CD1c-positive myeloid dendritic cell (primary cell): ENCODE data around the gene PATZ1.
"Not testable (repeated sequence)": the region's sequence is repeated elsewhere in the genome, so short reads cannot be mapped to it uniquely, and the experiment has no call there.

Experiments
- DNase-seq: peaks from one replicate; pipeline ENCODE4 v3.0.0-alpha.2; 2016; ENCODE audit errors: extremely low spot score

PATZ1 gene

GRCh38 chr22:31343235-31344191, 2.6 kb downstream of the PATZ1 start:
- DNase-seq: peak; percentile 16

GRCh38 chr22:31342389-31343140, 3.6 kb downstream of the PATZ1 start:
- DNase-seq: no peak

GRCh38 chr22:31341386-31342088, 4.6 kb downstream of the PATZ1 start:
- DNase-seq: no peak

GRCh38 chr22:31340765-31341247, 5.3 kb downstream of the PATZ1 start:
- DNase-seq: peak; percentile 45

GRCh38 chr22:31340360-31340759, 5.8 kb downstream of the PATZ1 start:
- no peak for DNase-seq

- no peak for DNase-seq
These were observed 6.9 kb downstream of the PATZ1 start for GRCh38 chr22:31339148-31339832.

GRCh38 chr22:31337178-31337577, 9.0 kb downstream of the PATZ1 start:
- no peak for DNase-seq

- DNase-seq: no peak
These were observed 11.8 kb downstream of the PATZ1 start for GRCh38 chr22:31334329-31334728.

GRCh38 chr22:31333641-31334040, 12.5 kb downstream of the PATZ1 start:
- DNase-seq: no peak

GRCh38 chr22:31332886-31333285, 13.3 kb downstream of the PATZ1 start:
- no peak for DNase-seq

GRCh38 chr22:31332010-31332409, 14.1 kb downstream of the PATZ1 start:
- no peak for DNase-seq

GRCh38 chr22:31329453-31330215, 16.5 kb downstream of the PATZ1 start:
- DNase-seq: no peak

GRCh38 chr22:31329029-31329428, 17.1 kb downstream of the PATZ1 start:
- DNase-seq: no peak

GRCh38 chr22:31328544-31328960, 17.6 kb downstream of the PATZ1 start:
- no peak for DNase-seq

- no peak for DNase-seq
These were observed 18.2 kb downstream of the PATZ1 start for GRCh38 chr22:31327806-31328543.

GRCh38 chr22:31326877-31327276, 19.3 kb downstream of the PATZ1 start:
- no peak for DNase-seq

- no peak for DNase-seq
These were observed 22.3 kb downstream of the PATZ1 start for GRCh38 chr22:31323578-31324550.

- DNase-seq: no peak
These were observed 24.7 kb downstream of the PATZ1 start for GRCh38 chr22:31321421-31321820.

- DNase-seq: not testable (repeated sequence)
These were observed 31.9 kb downstream of the PATZ1 start for GRCh38 chr22:31314220-31314619.
